ENCODE measurements around the gene CSHL1.
A peak's percentile ranks its signal among the peaks of the same experiment; 100 is the strongest.
"Not testable (repeated sequence)": the region's sequence is repeated elsewhere in the genome, so short reads cannot be mapped to it uniquely, and the experiment has no call there.

Gene CSHL1

GRCh38 chr17:63918305-63918704, 7.2 kb upstream of the CSHL1 start:
- DNase-seq (ENCODE audit: low spot score): no peak

DNA sequence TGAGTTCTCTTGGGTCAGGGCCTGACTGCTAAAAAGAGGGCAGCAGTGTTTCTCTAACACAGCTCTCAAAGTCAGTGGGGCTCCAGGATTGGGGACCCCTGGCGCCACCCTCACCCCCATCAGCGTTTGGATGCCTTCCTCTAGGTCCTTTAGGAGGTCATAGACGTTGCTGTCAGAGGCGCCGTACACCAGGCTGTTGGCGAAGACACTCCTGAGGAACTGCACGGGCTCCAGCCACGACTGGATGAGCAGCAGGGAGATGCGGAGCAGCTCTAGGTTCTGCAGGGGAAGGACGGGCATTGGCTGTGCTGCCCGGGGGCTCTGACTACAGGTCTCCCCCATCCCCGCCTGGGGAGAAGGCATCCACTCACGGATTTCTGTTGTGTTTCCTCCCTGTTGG, 6.6 kb upstream of the CSHL1 start:
- no peak for DNase-seq (ENCODE audit: low spot score)

DNA sequence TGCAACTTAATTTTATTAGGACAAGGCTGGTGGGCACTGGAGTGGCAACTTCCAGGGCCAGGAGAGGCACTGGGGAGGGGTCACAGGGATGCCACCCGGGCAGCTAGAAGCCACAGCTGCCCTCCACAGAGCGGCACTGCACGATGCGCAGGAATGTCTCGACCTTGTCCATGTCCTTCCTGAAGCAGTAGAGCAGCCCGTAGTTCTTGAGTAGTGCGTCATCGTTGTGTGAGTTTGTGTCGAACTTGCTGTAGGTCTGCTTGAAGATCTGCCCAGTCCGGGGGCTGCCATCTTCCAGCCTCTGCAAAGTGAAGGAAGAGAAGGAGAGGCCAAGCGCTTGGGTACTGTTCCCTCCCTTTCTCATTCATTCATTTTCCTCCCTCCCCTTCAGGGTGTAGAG, 6.1 kb upstream of the CSHL1 start:
- not testable (repeated sequence) for DNase-seq (ENCODE audit: low spot score)

DNA sequence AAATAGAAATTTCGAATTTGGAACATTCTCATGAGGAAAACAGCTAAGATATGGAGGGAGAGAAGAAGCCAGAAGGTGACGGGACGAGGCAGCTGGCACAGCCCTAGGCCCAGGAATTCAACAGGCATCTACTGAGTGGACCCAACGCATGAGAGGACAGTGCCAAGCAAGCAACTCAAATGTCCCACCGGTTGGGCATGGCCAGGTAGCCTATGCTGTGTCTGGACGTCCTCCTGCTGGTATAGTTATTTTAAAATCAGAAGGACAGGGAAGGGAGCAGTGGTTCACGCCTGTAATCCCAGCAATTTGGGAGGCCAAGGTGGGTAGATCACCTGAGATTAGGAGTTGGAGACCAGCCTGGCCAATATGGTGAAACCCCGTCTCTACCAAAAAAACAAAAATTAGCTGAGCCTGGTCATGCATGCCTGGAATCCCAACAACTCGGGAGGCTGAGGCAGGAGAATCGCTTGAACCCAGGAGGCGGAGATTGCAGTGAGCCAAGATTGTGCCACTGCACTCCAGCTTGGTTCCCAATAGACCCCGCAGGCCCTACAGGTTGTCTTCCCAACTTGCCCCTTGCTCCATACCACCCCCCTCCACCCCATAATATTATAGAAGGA, 5.6 kb upstream of the CSHL1 start:
- DNase-seq (ENCODE audit: low spot score): no peak

DNA sequence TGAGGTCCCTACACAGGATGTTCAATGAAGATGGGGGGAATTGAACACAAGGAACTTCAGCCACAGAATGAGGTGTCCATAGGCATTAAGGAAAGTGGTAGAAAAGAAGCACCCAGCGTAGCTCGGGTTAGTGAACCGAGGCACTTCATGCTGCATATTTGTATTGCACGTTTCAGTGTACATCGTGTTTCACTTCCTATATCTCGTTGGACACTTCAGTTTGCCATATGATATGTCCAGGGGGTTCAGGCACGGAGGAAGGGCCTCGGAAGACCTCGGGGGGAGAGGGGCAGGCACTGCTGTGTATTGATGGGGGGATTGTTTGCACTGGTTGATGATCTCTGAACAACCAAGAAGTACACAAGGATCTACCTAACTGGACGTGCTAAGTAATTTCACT, 4.7 kb upstream of the CSHL1 start:
- DNase-seq (ENCODE audit: low spot score): not testable (repeated sequence)

GRCh38 chr17:63914471-63914870, 3.4 kb upstream of the CSHL1 start:
- DNase-seq (ENCODE audit: low spot score): no peak

- peak; percentile 51 for DNase-seq (ENCODE audit: low spot score)
Observed at GRCh38 chr17:63911657-63912100, 621 bp upstream of the CSHL1 start.

- DNase-seq (ENCODE audit: low spot score): no peak
Observed at GRCh38 chr17:63910096-63910495, 962 bp downstream of the CSHL1 start.

DNA sequence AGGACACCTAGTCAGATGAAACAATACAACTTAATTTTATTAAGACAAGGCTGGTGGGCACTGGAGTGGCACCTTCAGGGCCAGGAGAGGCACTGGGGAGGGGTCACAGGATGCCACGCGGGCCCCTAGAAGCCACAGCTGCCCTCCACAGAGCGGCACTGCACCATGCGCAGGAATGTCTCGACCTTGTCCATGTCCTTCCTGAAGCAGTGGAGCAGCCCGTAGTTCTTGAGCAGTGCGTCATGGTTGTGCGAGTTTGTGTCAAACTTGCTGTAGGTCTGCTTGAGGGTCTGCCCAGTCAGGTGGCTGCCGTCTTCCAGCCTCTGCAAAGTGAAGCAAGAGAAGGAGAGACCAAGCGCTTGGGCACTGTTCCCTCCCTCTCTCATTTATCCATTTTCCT, 1.5 kb downstream of the CSHL1 start:
- not testable (repeated sequence) for DNase-seq (ENCODE audit: low spot score)

DNA sequence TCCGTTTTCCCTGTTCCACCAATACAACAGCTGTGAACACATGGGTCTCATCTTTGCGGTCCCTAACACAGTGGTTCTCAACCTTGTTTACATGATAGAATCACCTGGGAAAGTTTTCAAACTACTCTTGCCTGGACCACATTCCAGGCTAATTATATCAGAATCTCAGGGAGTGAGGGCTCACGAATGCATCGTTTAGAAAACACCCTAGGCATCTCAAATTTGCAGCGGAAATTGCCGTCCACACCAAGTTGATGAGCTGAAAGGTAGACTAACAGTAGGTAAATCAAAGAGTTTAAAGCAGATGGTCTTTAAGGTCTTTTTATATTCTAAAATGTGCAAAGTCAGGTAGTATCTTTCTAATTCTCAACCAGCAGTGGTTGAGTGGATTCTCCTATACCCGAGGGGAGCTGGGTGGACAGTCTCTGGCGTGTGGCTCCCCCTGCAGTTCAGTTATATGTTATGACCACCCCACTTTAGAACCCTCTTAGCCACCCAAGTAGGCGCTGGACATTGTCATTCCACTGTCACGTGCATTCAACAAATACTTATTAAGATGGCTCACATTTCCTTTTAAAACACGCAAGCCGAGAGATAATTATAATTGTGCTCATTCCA, 3.8 kb downstream of the CSHL1 start:
- DNase-seq (ENCODE audit: low spot score): peak; percentile 10

DNA sequence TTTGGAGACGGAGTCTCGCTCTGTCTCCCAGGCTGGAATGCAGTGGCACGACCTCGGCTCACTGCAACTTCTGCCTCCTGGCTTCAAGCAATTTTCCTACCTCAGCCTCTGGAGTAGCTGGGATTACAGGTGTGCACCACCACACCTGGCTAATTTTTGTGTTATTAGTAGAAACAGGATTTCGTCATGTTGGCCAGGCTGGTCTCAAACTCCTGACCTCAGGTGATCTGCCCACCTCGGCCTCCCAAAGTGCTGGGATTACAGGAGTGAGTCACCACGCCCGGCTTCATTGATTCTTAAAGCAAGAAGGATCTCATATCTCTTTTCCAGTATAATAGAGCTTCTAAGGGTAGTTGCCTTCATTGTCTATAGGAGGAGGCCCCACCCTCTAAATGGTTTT, 6.3 kb downstream of the CSHL1 start:
- DNase-seq (ENCODE audit: low spot score): not testable (repeated sequence)

DNA sequence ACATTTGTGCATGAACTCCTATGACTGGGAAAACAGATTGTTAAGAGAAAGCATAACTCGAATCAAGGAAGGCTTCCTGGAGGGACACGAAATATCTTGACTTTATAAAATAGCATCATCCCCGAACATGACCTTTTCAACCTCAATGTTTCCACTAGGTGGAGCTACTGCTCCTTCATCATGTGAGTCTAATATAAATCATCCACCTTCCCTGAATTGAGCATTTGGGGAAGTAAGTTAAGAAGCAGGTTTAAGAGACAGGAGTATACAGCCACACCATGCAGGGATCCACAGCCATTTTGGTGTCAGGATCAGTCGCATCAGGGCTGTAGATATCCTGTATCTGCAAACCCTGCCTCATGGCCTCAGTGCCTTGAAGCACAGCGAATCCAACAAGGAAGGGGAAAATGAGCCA, 7.3 kb downstream of the CSHL1 start:
- DNase-seq (ENCODE audit: low spot score): not testable (repeated sequence)

GRCh38 chr17:63901971-63902370, 9.1 kb downstream of the CSHL1 start:
- DNase-seq (ENCODE audit: low spot score): not testable (repeated sequence)

GRCh38 chr17:63898899-63899798, 11.9 kb downstream of the CSHL1 start:
- peak; percentile 47 for DNase-seq (ENCODE audit: low spot score)

DNA sequence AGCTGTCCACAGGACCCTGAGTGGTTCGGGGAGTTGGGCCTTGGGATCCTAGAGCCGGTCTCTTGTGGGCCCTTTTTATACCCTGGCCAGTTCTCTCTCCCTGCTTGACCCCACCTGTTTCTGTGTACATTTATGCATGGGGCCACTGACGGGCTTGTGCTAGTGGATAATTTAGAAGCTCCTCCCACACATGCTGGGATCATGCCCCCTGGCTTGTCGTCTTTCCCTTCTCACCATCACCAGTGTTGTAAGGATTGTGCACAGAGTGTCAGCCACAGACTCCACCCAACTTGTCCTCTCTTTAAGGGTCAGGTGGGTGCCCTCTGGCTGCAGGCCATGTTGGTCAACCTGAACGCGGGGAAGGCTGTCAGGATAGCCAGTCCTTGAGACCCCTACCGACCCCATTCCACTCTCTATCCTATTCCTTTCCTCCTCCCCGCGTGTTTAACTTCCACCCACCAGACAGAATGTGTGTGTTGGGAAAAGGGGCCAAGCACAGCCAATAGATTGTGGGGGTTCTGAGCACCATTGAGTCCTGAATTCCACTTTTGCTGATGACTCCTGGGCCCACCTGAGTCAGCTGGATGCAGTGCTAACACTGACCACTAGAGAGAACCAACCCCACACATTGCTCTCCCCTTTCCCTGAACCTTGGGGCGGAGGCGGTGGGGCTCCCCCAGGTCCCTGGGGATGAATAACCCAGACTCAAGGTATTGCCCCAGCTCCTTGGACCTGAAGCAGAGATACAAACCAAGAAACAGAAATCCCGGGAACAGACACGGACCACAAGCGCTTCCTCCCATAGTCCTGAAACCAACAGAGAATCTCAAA, 14.3 kb downstream of the CSHL1 start, which contains the start of gene CSH1:
TSS of gene CSH1 (minus strand) at position 51 of the 831 bp plus-strand sequence. CDS start 63 bp downstream, outside the sequence.
- DNase-seq (ENCODE audit: low spot score): not testable (repeated sequence)

GRCh38 chr17:63894821-63895220, 16.2 kb downstream of the CSHL1 start:
- not testable (repeated sequence) for DNase-seq (ENCODE audit: low spot score)

DNA sequence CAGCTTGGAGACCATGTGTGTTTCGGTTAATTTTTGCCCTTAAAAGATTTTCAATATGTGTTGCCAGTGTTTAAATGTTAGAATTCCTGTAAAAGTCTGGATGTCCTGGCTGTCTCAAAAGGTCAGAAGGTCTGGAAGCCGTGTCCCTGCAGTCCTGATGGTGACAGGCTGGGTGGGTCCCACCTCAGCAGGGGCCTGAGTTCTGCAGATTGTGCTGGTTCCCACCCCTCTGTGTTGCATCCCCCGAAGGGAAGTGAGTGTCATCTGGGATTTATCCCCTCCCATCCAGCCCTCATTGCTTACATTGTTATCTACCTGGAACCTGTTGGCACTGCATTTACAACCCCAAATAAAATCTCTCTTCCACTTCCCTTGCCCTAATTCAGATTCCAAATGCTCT, 17.0 kb downstream of the CSHL1 start:
- not testable (repeated sequence) for DNase-seq (ENCODE audit: low spot score)

DNA sequence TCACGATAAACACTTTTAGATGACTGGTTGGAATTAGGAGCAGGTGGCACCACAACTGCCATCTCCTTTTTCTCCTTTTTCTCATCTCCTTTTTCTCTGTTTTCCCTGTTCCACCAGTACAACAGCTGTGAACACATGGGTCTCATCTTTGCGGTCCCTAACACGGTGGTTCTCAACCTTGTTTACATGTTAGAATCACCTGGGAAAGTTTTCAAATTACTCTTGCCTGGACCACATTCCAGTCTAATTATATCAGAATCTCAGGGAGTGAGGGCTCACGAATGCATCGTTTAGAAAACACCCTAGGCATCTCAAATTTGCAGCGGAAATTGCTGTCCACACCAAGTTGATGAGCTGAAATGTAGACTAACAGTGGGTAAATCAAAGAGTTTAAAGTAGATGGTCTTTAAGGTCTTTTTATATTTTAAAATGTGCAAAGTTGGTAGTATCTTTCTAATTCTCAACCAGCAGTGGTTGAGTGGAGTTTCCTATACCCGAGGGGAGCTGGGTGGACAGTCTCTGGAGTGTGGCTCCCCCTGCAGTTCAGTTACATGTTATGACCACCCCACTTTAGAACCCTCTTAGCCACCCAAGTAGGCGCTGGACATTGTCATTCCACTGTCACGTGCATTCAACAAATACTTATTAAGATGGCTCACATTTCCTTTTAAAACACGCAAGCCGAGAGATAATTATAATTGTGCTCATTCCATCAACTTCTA, 18.6 kb downstream of the CSHL1 start:
- DNase-seq (ENCODE audit: low spot score): not testable (repeated sequence)

DNA sequence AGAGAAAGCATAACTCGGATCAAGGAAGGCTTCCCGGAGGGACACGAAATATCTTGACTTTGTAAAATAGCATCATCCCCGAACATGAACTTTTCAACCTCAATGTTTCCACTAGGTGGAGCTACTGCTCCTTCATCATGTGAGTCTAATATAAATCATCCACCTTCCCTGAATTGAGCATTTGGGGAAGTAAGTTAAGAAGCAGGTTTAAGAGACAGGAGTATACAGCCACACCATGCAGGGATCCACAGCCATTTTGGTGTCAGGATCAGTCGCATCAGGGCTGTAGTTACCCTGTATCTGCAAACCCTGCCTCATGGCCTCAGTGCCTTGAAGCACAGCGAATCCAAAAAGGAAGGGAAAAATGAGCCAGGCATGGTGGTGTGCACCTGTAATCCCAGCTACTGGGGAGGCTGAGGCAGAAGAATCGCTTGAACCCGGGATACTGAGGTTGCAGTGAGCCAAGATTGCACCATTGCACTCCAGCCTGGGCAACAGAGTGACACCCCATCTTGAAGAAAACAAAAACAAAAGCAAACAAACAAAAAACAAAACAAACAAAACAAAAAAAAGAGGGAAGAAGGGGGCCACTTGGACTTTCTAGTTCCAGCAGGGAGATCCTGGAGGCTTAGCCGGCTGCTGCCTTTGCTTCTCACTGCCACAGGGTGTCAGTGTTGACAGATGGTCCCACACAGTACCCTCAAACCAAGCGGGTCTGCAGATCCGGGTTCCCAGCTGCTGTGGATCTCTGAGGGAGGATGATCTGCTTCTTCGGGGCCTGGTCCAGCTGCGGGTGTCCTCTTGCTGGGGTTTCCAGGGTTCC, 21.8 kb downstream of the CSHL1 start:
- DNase-seq (ENCODE audit: low spot score): peak; percentile 50

GRCh38 chr17:63885119-63885518, 25.9 kb downstream of the CSHL1 start:
- DNase-seq (ENCODE audit: low spot score): not testable (repeated sequence)

Measured in RKO (cell line).